NCI-H2081 (cell line): ENCODE data around the gene ODAPH.

Experiments used
- DNase-seq, 2 experiments: peaks; one replicate each; lab custom pipeline; 2025; lab: John Stamatoyannopoulos, UW

The ODAPH gene

GRCh38 chr4:75544870-75545269, 11.0 kb upstream of the ODAPH start:
- DNase-seq: no peak

GRCh38 chr4:75545526-75545925, 10.3 kb upstream of the ODAPH start:
- no peak for DNase-seq

- DNase-seq: no peak
These were observed 8.0 kb upstream of the ODAPH start for GRCh38 chr4:75547647-75548387.

- no peak for DNase-seq
These were observed 6.8 kb upstream of the ODAPH start for GRCh38 chr4:75549019-75549418.

GRCh38 chr4:75552452-75552851, 3.4 kb upstream of the ODAPH start:
- DNase-seq: no peak

- no peak for DNase-seq
These were observed 1.8 kb downstream of the ODAPH start for GRCh38 chr4:75557696-75558095.

GRCh38 chr4:75561789-75562188, 5.9 kb downstream of the ODAPH start:
- no peak for DNase-seq

- no peak for DNase-seq
These were observed 8.2 kb downstream of the ODAPH start for GRCh38 chr4:75564023-75564422.

GRCh38 chr4:75565481-75565880, 9.6 kb downstream of the ODAPH start:
- DNase-seq: no peak

GRCh38 chr4:75566911-75567310, 11.0 kb downstream of the ODAPH start:
- DNase-seq: no peak

- no peak for DNase-seq
These were observed 11.9 kb downstream of the ODAPH start for GRCh38 chr4:75567725-75568124.

GRCh38 chr4:75584067-75584466, 28.2 kb downstream of the ODAPH start:
- no peak for DNase-seq

GRCh38 chr4:75593393-75593792, 37.5 kb downstream of the ODAPH start:
- no peak for DNase-seq

GRCh38 chr4:75596061-75596460, 40.2 kb downstream of the ODAPH start:
- DNase-seq: no peak

- DNase-seq: no peak
These were observed 42.5 kb downstream of the ODAPH start for GRCh38 chr4:75598390-75598789.

- DNase-seq: no peak
These were observed 43.8 kb downstream of the ODAPH start for GRCh38 chr4:75599647-75600046.

GRCh38 chr4:75605928-75606327, 50.1 kb downstream of the ODAPH start:
- no peak for DNase-seq

GRCh38 chr4:75612306-75612705, 56.4 kb downstream of the ODAPH start:
- no peak for DNase-seq
